Subcutaneous adipose tissue (tissue), 4 donors: ENCODE results near the gene CD82. TPM values are rescaled to one million over a fixed set of nuclear protein-coding genes. Genes with fewer than 3 reads are reported as not detected.

Source experiments
- total RNA-seq, 4 donors: library from RNA; depleted of rRNA; stranded (reverse); fragments of >200 nt; gene quantifications; one replicate each; pipeline ENCODE4 v1.1.0, GENCODE V29; 2016
- TF ChIP-seq, protein P1 (sequence below): fragments of 450-650 bp; IDR thresholded peaks from one replicate; pipeline ENCODE4 v1.5.1; 2016; ENCODE audit warnings: low read depth, mild to moderate bottlenecking, control low read depth, antibody characterized with exemption, moderate library complexity

CD82 gene
- total RNA-seq, 4 donors from 2014 or later = 9.0 to 19.4 (median 14.3) TPM

DNA sequence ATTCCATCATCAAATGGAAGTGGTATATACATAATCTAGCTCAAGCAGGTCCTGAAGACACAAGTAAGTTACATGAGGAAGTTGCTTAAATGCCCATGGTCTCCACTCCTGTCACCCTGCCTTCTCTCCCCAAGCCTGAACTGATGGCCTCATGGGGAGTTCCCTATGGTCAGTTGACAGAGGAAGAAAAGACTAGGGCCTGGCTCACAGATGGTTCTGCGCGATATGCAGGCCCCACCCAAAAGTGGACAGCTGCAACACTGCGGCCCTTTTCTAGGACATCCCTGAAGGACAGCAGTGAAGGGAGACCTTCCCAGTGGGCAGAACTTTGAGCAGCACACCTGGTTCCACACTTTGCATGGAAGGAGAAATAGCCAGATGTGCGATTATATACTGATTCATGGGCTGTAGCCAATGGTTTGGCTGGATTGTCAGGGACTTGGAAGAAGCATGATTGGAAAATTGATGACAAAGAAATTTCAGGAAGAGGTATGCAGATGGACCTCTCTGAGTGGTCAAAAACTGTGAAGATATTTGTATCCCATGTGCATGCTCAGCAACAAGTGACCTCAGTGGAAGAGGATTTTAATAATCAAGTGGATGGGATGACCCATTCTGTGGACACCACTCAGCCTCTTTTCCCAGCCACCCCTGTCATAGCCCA is 17.3 kb upstream of the CD82 start:
- TF ChIP-seq, protein P1, sequence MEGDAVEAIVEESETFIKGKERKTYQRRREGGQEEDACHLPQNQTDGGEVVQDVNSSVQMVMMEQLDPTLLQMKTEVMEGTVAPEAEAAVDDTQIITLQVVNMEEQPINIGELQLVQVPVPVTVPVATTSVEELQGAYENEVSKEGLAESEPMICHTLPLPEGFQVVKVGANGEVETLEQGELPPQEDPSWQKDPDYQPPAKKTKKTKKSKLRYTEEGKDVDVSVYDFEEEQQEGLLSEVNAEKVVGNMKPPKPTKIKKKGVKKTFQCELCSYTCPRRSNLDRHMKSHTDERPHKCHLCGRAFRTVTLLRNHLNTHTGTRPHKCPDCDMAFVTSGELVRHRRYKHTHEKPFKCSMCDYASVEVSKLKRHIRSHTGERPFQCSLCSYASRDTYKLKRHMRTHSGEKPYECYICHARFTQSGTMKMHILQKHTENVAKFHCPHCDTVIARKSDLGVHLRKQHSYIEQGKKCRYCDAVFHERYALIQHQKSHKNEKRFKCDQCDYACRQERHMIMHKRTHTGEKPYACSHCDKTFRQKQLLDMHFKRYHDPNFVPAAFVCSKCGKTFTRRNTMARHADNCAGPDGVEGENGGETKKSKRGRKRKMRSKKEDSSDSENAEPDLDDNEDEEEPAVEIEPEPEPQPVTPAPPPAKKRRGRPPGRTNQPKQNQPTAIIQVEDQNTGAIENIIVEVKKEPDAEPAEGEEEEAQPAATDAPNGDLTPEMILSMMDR = no peak

DNA sequence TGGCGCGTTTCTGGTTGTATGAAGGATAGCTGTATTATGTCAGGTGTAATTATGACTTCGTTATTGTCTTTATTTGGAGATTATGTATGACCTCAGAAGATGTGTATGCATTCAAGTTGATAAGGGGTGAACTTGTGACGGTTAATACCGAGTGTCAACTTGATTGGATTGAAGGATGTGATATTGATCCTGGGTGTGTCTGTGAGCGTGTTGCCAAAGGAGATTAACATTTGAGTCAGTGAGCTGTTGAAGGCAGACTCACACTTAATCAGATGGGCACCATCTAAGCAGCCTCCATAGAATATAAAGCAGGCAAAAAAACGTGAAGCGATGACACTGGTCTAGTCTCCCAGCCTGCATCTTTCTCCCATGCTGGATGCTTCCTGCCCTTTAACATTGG is 15.3 kb upstream of the CD82 start:
- TF ChIP-seq, protein P1 = no peak

DNA sequence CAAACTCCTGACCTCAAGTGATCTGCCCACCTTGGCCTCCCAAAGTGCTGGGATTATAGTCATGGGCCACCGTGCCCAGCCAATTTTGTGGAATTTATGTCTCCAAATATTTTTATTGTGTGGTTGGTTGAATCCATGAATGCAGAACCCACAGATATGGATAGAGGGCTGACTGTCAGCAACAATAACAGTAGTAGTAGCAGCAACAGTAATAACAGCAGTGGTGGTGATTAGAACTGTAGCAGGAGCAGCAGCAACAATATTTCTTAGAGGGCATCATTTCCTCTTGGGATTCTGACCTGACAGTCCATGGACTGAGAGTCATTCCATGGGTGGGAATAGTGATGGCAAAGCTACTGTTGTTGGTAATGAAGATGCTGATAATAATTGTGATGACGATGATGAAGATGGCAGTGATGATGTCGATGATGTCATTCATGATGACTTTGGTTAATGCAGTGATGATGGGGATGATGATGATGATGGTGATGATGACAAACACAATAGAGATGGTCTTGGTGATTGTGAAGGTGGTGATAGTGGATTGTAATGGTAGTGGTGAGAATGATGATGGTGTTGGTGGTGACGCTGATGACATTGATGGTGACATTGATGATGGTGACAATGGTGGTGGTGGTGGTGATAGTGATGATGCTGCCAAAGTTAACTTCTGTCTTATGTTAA is 13.9 kb upstream of the CD82 start:
- TF ChIP-seq, protein P1 = no peak

DNA sequence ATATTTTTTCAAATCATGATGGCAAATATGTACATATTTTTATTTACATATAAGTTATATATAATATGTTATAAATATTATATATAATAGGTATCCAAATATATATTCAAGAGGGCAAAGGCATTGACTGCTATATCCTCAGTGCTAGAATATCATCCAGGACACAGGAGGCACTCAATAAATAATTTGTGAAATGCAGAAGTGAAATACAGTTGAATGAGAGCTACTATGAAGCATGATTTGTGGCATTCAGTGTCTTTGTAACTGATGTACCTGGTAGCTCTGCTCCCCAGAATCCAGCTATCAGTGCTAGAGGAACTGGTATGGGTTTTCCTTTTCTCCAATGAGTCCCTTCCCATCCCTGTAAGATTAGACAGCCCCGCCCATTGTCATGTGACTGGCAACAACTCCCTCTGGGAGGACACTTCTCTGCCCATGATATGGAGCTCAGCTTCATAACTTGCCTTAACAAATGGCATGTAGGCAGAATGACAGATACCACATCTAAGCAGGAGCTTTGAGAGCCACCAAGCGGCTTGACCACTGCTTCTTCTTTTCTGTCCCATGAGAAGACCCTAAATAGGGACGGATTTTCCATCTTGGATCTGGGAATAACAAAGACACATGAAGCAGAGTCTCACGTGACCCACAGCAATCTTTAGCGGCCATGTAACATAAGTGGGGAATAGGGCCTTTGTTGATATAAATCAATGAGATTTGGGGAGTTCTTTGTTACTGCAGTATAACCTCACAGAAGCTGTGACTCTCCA is 10.2 kb upstream of the CD82 start:
- TF ChIP-seq, protein P1 = no peak

DNA sequence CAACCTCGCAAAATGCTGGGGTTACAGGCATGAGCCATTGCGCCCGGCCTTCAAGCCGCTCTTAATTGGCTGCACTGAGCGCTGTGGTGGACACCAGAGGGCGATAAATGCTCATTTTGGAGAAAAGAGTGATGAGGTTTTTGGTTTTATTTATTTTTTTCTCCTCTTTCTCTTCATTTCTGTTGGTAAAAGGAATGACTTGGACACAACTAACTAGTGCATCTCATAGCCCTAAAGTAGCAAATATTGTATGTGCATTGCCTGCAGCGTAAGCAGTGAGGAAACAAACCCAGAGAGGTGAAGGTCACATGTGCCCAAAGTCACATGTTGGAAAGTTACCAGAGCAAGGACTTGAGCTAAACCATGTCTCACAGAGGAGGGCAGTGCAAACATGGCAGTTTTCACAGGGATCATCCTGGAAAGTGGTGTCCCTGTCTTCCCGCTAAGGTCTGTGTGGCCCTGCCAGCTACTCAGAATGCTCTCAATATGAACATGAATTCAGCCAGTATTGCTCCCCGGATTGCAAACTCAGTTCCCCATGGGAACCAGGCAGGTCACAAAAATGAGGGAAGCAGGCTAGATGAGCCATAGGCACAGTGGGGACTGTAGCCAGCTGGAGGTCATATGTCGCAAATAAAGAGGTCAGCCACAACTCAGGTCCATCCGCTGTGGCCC is 8.6 kb upstream of the CD82 start:
- TF ChIP-seq, protein P1 = no peak

DNA sequence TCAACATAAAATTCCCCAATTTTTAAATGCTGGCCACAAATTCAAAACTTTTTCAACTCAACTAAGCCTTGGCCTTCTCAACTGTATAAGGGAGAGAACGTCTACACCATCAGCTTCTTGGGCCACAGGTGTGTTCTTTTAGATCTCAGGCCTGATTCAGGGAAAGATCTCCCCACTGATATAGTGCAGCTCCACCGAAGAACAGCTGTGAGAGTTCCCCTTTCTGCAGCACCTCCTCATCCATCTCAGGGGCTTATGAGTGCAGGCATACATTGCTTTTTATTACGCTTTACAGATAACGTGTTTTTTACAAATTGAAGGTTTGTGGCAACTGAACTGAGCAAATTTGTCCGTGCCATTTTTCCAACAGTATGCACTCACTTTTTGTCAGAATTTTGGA is 8.0 kb upstream of the CD82 start:
- TF ChIP-seq, protein P1 = no peak
